Lung (tissue), 12 donors: ENCODE data around the gene CD44. TPM values are rescaled to one million over a fixed set of nuclear protein-coding genes. Genes with fewer than 3 reads are reported as not detected.

Experiments
- ATAC-seq: fragments of 200-7000 bp; cut with Tn5 transposase; one replicate; pipeline ENCODE4 v1.9.1; 2020; ENCODE audit warnings: moderate number of reproducible peaks; ENCODE audit not compliant: insufficient read depth, low FRiP score
- DNase-seq, 3 donors: peaks; one replicate each; pipeline ENCODE4 v3.0.0-alpha.2; 2013 to 2017
- H3K27ac ChIP-seq, 2 donors: one replicate each; pipeline ENCODE4 v1.5.1; 2013; ENCODE audit warnings: mild to moderate bottlenecking in 2 of 2, moderate library complexity in 2 of 2, control low read depth in 1 of 2, inconsistent platforms in 1 of 2, low read depth in 1 of 2, low read length in 1 of 2
- H3K27me3 ChIP-seq, 3 donors: one replicate each; pipeline ENCODE4 v1.5.1; 2013; ENCODE audit warnings: low read length in 2 of 3; ENCODE audit not compliant: control insufficient read depth in 3 of 3, insufficient read depth in 3 of 3
- H3K36me3 ChIP-seq, 4 donors: one replicate each; pipeline ENCODE4 v1.5.1; 2013; ENCODE audit warnings: low read length in 4 of 4, mild to moderate bottlenecking in 1 of 4, moderate library complexity in 1 of 4; ENCODE audit not compliant: control insufficient read depth in 4 of 4, insufficient read depth in 4 of 4
- H3K4me1 ChIP-seq, 5 donors: one replicate each; pipeline ENCODE4 v1.5.1; 2013; ENCODE audit warnings: low read length in 5 of 5, mild to moderate bottlenecking in 2 of 5, moderate library complexity in 1 of 5; ENCODE audit not compliant: control insufficient read depth in 5 of 5, insufficient read depth in 5 of 5
- H3K4me3 ChIP-seq: one replicate; pipeline ENCODE4 v1.5.1; 2013; ENCODE audit warnings: mild to moderate bottlenecking, control low read depth, moderate library complexity
- H3K9ac ChIP-seq, 2 donors: one replicate each; pipeline ENCODE4 v1.5.1; 2013; ENCODE audit warnings: low read length in 2 of 2, control low read depth in 1 of 2; ENCODE audit not compliant: insufficient read depth in 1 of 2
- H3K9me3 ChIP-seq, 4 donors: one replicate each; pipeline ENCODE4 v1.5.1; 2013; ENCODE audit warnings: low read length in 3 of 4, mild to moderate bottlenecking in 1 of 4, moderate library complexity in 1 of 4; ENCODE audit not compliant: control insufficient read depth in 4 of 4, insufficient read depth in 3 of 4
- CTCF ChIP-seq: IDR thresholded peaks from 2 replicates; pipeline ENCODE4 v1.5.1; 2012; ENCODE audit warnings: mild to moderate bottlenecking; ENCODE audit errors: control extremely low read depth, extremely low read depth
- WGBS, 2 donors: extraction: QIAGEN DNeasy Blood & Tissue Kit; methylation state at CpG; one replicate each; pipeline ENCODE4 v1.1.7; 2013; 5-methylcytosine and 5-hydroxymethylcytosine counted together
- polyA plus RNA-seq, 2 donors: library from polyadenylated mRNA; stranded (reverse); fragments of 200-250 nt; gene quantifications; one replicate each; pipeline ENCODE4 v1.2.1, GENCODE V29; 2013
- total RNA-seq, 2 donors: library from RNA; depleted of rRNA in 1 of 2; stranded (reverse); fragments of >200 nt in 1 of 2; gene quantifications; one replicate each; pipeline ENCODE4 v1.2.1, GENCODE V29; 2014 to 2021
- donor health status: control.
- donor health status: control.
- donor health status: Bipolar disorder and iron deficiency.
- donor health status: healthy.
- donor health status: DM: yes; HTN: yes; CAD: no.

CD44 gene
- total and polyA plus RNA-seq, 4 donors: 115 to 636 (median 544) TPM

DNA sequence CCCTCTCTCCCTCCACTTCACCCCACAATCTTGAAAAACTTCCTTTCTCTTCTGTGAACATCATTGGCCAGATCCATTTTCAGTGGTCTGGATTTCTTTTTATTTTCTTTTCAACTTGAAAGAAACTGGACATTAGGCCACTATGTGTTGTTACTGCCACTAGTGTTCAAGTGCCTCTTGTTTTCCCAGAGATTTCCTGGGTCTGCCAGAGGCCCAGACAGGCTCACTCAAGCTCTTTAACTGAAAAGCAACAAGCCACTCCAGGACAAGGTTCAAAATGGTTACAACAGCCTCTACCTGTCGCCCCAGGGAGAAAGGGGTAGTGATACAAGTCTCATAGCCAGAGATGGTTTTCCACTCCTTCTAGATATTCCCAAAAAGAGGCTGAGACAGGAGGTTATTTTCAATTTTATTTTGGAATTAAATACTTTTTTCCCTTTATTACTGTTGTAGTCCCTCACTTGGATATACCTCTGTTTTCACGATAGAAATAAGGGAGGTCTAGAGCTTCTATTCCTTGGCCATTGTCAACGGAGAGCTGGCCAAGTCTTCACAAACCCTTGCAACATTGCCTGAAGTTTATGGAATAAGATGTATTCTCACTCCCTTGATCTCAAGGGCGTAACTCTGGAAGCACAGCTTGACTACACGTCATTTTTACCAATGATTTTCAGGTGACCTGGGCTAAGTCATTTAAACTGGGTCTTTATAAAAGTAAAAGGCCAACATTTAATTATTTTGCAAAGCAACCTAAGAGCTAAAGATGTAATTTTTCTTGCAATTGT, 92.3 kb downstream of the CD44 start:
- H3K36me3 ChIP-seq: peaks cover 0 to 19% (median 13%) of the 10 kb centered on the region in 4 donors
- no peak for DNase-seq
- ATAC-seq: no peak
- peaks cover 0 to 13% (median 0%) of the 10 kb centered on the region in 5 donors for H3K4me1 ChIP-seq
- no peak overlapping the region for H3K27ac ChIP-seq
- TF ChIP-seq CTCF: no peak
- H3K9me3 ChIP-seq: no peaks in the 10 kb centered on the region
- H3K27me3 ChIP-seq: no peaks in the 10 kb centered on the region
- WGBS, 2 donors: 77 to 87% methylated on average over 5 of the region's 5 CpGs
- no peak overlapping the region for H3K9ac ChIP-seq
- H3K4me3 ChIP-seq: no peak overlapping the region

DNA sequence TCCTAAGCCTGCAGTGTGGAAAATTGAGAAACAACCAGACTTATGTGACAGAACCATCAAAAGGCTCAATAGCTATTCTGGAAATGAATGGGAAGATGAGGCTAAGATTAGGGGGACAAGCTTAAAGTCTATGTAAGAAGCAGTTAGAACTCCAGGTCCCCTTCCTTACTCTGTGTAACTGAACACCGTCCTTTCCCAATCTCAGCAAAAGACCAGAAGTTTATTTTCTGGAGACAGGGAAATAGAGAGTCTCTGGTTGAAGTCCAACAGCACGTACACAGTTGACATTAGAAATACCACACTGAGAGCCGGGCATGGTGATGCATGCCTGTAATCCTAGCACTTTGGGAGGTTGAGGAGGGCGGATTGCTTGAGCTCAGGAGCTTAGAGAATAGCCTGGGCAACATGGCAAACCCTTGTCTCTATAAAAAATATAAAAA, 93.9 kb downstream of the CD44 start:
- Histone ChIP-seq H3K4me3 (no peak overlapping the region), H3K27ac (no peak overlapping the region), H3K9ac (no peak overlapping the region), H3K27me3 (no peaks in the 10 kb centered on the region), H3K9me3 (no peaks in the 10 kb centered on the region), H3K4me1 (peaks cover 0 to 22% (median 2%) of the 10 kb centered on the region in 5 donors), H3K36me3 (peaks cover 0 to 19% (median 12%) of the 10 kb centered on the region in 4 donors)
- ATAC-seq (no peak), DNase-seq (peak in 2 of 3 donors; percentile 58 to 63)
- WGBS, 2 donors: 64 to 75% methylated on average over 4 of the region's 4 CpGs
- TF ChIP-seq CTCF: no peak

GRCh38 chr11:35233518-35233917, 94.5 kb downstream of the CD44 start:
- H3K4me3 ChIP-seq: no peak overlapping the region
- H3K36me3 ChIP-seq: peaks cover 0 to 19% (median 12%) of the 10 kb centered on the region in 4 donors
- ATAC-seq (no peak), DNase-seq (no peak)
- no peak overlapping the region for H3K27ac ChIP-seq
- TF ChIP-seq CTCF: no peak
- H3K4me1 ChIP-seq: peaks cover 0 to 16% (median 3%) of the 10 kb centered on the region in 5 donors
- 88 to 100% methylated on average over 1 of the region's 1 CpG for WGBS, 2 donors
- H3K9ac ChIP-seq: no peak overlapping the region
- H3K27me3 ChIP-seq: no peaks in the 10 kb centered on the region
- H3K9me3 ChIP-seq: no peaks in the 10 kb centered on the region
